ENCODE measurements around the gene SP3.

- TF ChIP-seq, protein P1, sequence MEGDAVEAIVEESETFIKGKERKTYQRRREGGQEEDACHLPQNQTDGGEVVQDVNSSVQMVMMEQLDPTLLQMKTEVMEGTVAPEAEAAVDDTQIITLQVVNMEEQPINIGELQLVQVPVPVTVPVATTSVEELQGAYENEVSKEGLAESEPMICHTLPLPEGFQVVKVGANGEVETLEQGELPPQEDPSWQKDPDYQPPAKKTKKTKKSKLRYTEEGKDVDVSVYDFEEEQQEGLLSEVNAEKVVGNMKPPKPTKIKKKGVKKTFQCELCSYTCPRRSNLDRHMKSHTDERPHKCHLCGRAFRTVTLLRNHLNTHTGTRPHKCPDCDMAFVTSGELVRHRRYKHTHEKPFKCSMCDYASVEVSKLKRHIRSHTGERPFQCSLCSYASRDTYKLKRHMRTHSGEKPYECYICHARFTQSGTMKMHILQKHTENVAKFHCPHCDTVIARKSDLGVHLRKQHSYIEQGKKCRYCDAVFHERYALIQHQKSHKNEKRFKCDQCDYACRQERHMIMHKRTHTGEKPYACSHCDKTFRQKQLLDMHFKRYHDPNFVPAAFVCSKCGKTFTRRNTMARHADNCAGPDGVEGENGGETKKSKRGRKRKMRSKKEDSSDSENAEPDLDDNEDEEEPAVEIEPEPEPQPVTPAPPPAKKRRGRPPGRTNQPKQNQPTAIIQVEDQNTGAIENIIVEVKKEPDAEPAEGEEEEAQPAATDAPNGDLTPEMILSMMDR (conservative IDR thresholded peaks at IDR 0.05 in 1 of 2, IDR thresholded peaks at IDR 0.05 in 1 of 2; ENCODE audit: low read depth in 1 of 2, low read length in 2 of 2): no peak
- no peak for TF ChIP-seq EZH2 (IDR thresholded peaks at IDR 0.05; ENCODE audit: low read length, missing control alignments)
Measured at GRCh38 chr2:173997753-173998152, 32.6 kb upstream of the SP3 start.

Data from fibroblast of lung (primary cell).